HG03108 (cell line): ENCODE results near the gene SHC2.
"Not testable (repeated sequence)": the region's sequence is repeated elsewhere in the genome, so short reads cannot be mapped to it uniquely, and the experiment has no call there.

Experiments used
- ATAC-seq: cut with Tn5 transposase; IDR thresholded peaks from one replicate; pipeline ENCODE4 v1.9.1; 2021; ENCODE audit warnings: moderate library complexity; ENCODE audit not compliant: unreplicated experiment

SHC2 gene

GRCh38 chr19:493391-494170 is 32.7 kb upstream of the SHC2 start:
- no peak for ATAC-seq

GRCh38 chr19:492091-492531 is 31.3 kb upstream of the SHC2 start:
- no peak for ATAC-seq

GRCh38 chr19:491146-491741 is 30.4 kb upstream of the SHC2 start:
- ATAC-seq: no peak

DNA sequence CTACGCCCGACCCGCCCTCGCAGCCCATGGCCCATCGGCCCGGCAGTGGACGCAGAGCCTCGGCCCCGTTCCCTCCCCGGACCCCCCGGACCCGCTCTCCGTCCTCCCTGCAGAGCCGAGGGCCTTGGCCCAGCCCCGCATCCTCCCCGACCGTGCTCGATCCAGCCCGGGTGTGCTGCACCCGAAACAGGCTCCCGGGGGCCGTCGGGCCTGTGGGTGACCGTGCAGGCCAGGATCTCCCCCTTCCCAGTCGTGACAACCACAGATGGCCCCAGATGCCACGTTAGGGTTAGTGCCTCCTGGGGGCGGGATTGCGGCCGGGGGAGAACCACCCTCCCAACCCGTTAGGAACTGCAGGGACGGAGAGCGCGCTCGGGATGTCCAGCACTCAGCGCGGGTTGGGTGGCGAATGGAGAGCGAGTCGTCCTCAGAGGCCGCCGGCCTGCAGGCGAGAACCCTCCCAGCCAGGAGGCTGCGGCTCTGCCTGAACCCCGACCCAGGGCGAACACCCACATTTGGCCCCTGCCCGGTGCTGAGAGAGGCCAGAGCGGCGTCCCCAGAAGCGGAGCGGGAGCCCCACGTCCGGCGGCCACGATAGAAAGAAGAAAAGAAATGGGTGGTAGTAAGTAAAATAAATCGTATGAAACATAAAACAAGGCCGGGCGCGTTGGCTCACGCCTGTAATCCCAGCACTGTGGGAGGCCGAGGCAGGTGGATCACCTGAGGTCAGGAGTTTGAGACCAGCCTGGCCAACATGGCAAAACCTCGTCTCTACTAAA is 28.8 kb upstream of the SHC2 start:
- ATAC-seq: peak; percentile 18

DNA sequence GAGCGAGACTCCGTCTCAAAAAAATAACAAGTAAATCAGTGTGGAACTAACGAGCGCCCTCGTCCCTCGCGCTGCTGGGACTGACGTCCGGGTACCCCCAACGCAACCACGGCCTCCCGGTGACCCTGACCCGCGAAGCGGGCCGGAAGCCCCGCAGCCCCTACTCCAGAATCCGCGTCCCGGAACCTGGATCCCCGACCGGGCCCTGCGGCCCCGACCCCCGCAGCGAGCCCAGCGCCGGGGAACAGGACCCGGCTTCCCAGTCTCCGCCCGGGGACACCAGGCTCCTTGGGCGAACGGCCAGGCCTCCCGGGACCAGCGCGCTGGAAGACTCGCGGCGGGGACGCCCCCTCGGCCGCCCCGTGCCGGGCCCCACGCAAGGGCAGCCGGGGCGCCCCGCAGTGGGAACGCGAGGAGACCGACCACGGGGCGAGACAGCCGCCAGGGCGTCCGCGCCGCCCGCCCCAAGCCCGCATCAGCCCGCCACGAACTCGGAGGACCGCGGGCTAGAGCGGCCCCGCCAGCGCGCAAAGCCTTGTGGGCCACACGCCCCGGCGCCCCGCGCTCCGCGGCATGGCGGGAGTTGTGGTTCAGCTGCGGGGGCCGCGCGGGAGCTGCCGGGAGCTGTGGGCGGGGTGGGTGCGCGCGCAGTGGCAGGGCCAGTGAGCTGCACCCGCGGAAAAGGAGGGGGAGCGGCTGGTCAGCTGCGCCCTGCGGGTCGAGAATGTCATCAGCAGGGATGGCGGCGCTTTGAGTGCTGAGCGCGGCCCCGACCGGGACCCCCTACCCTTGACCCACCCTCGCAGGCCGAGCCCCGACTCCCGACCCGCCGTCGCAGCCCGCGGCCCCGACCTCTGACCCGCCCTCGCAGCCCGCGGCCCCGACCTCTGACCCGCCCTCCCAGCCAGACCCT is 27.9 kb upstream of the SHC2 start:
- peak; percentile 88 for ATAC-seq

DNA sequence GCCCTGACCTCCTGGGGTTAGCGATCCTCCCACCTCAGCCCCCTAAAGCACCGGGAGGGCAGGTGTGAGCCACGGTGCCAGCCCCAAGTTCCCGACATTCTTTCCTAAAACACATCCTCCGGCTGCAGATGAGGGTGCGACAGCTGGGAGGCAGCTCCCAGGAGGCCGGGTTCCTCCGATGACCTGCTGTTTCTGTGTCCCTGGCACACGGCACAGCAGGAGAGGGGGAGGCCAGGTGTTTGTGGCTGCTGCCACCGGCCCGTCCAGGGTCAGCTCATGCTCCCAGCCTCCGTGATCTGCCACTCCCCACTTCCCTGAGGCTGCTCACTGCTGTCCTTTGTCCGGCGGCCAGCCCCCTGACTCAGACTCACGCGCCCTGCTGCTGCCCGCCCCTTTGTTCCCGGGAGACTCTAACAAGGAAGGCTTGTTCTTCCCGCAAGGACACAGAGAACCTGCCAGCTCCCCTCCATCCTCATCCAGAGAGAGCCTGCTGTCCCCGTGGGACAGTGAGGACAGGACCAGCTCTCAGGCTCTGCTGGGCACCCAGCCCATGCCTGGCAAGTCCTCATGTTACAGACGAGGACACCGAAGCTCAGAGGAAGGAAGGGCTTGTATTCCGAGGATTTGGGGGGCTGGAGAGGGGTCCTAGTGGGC is 24.9 kb upstream of the SHC2 start:
- ATAC-seq: no peak

GRCh38 chr19:485077-485476 is 24.2 kb upstream of the SHC2 start:
- no peak for ATAC-seq

DNA sequence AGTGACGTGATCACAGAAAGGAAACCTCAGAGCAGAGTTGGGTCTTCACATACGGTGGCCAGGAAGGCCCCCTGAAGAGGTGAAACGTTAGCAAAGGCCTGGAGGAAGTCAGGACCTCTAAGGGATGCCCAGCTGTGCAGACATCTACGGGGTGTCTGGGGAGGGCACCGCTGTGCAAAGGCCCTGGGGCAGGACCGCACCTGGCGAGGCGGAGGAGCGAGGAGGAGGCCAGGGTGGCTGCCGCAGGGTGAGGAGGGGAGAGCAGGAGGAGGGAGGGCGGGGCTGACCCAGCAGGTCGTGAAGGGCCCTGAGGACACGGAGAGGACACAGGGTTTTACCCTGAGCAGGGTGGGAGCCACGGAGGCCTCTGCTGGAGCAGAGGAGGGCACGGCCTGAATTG is 23.7 kb upstream of the SHC2 start:
- ATAC-seq: no peak

- ATAC-seq: no peak
These were observed 22.7 kb upstream of the SHC2 start for GRCh38 chr19:483332-484072.

- ATAC-seq: no peak
These were observed 21.6 kb upstream of the SHC2 start for GRCh38 chr19:482186-483041.

DNA sequence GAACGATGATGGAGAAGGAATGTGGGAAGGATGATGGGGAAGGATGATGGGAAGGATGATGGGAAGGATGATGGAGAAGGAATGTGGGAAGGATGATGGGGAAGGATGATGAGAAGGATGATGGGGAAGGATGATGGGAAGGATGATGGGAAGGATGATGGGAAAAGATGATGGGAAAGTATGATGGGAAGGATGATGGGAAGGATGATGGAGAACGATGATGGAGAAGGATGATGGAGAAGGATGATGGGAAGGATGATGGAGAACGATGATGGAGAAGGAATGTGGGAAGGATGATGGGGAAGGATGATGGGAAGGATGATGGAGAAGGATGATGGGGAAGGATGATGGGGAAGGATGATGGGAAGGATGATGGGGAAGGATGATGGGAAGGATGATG is 20.3 kb upstream of the SHC2 start:
- ATAC-seq: not testable (repeated sequence)

DNA sequence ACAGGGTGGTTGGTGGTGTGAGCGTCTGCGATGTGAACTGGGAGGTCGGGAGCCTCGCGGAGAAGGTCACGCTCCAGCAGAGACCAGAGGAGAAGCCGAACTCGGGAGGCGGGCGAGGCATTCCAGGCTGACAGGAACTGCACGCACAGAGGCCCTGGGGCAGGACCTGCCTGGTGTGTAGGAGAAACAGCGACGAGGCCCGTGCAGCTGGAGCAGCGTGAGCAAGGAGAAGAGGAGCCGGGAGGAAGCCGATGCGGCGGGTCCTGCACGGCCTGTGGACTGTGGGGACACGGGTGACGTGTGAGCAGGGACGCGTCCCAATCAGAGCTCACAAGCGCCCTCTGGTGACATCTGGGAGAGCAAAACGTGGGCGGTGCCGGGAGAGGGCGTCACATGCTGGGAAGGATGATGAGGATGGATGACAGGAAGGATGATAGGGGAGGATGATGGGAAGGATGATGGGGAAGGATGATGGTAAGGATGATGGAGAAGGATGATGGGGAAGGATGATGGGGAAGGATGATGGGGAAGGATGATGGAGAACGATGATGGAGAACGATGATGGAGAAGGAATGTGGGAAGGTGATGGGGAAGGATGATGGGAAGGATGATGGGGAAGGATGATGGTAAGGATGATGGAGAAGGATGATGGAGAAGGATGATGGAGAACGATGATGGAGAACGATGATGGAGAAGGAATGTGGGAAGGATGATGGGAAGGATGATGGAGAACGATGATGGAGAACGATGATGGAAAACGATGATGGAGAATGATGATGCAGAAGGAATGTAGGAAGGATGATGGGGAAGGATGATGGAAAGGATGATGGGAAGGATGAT is 19.4 kb upstream of the SHC2 start:
- no peak for ATAC-seq

DNA sequence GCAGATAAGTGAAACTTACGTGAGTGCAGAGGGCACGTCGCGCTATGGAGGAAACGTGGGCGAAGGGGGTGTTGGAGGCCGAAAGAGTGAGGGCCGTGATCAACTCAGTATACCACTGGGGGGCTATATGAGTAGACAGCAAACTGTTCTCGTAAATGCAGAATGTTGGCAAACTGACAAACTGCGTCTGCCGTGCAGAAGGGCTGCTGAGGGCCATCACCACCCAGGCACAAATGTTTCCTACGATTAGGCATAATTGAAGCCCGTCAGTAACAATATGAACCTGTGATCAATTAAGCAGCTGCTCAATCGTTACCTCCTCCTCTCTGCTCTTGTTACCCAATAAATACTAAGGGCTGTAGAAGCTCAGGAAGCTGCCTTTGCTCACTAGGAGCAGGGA is 18.1 kb upstream of the SHC2 start:
- no peak for ATAC-seq

- no peak for ATAC-seq
These were observed 17.5 kb upstream of the SHC2 start for GRCh38 chr19:478236-478903.

DNA sequence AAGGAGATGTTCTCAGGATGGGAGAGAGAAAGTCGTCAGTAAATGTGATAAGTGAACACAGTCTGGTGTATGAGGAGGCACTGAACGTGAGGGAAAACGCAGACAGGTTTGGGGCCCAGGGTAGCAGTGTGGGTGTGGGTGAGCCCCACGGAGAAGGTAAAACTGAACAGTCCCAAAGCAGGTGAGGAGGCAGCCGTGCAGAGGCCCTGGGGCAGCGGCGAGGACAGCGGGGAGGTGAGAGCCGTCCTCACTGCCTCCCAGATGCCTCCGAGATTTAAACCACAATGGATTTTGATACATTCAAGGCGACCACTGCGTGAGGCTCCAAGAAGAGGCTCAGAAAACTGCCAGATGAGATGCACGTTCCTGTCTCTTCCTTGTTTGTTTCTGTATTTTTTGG is 14.5 kb upstream of the SHC2 start:
- no peak for ATAC-seq

- no peak for ATAC-seq
These were observed 13.6 kb upstream of the SHC2 start for GRCh38 chr19:474126-475078.
